ENCODE measurements around the gene KANSL2. TPM values are rescaled to one million over a fixed set of nuclear protein-coding genes. Genes with fewer than 3 reads are reported as not detected.
A peak's percentile ranks its signal among the peaks of the same experiment; 100 is the strongest.
"Not testable (repeated sequence)": the region's sequence is repeated elsewhere in the genome, so short reads cannot be mapped to it uniquely, and the experiment has no call there.

Gene KANSL2, protein sequence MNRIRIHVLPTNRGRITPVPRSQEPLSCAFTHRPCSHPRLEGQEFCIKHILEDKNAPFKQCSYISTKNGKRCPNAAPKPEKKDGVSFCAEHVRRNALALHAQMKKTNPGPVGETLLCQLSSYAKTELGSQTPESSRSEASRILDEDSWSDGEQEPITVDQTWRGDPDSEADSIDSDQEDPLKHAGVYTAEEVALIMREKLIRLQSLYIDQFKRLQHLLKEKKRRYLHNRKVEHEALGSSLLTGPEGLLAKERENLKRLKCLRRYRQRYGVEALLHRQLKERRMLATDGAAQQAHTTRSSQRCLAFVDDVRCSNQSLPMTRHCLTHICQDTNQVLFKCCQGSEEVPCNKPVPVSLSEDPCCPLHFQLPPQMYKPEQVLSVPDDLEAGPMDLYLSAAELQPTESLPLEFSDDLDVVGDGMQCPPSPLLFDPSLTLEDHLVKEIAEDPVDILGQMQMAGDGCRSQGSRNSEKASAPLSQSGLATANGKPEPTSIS
- 100 to 1,000 TPM in 1 of 4 donors, 10 to 100 TPM in 3; 69.0 to 107 (median 76.4) TPM for total RNA-seq

DNA sequence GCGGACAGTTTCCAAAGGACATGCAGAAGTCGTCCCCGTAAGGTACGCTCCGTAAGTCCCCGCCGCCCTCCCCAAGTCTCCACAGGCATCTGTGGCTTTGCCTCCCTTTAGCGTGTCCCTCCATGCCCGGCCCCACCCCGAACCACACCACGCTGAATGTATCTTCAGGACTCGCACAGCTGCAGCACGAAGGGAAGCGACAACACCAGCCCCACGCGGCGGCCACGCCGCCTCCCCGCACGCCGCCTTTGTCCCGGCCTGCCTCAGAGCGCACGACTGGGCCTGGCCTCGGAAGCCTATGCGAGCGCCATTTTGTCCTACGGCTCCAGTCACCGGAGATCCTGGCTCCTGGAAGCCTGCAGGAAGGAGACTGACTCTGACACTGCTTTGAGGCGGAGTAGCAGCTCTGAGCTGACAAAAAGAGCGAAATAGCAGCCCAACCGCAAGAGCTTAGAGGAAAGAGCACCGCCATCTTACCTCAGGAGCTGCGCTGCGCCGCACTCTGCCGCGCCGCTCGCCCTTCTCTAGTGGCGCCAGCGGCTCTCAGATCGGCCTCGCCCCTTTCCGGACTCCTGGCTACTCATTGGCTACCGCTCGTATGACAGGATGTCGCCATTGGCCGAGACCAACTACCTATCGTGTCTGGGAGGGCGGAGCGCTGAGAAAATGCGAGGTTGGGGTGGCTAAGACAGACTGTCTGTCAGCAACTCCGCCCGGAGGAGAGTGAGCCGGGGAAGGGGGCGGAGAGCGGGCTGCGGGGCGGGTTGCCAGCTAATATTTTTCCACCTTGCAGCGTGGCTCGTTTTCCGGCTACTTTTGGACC, at the start of gene KANSL2:
KANSL2 (minus strand) TSS at position 529 of the 823 bp plus-strand sequence. CDS start 606 bp downstream, outside the sequence.
- intact Hi-C loops (cut with DNase I; ENCODE audit: low total_unique reads), result loop anchor here (2.0 to 5.0 kb wide), 2 partner anchors 35 to 330 kb away; partner anchors contain the start of genes CCNT1 and ZNF641
- Histone ChIP-seq H3K4me3 (peak within 1 kb of the TSS; percentile 69 to 99 (median 90)), H3K27ac (peak within 1 kb of the TSS; percentile 88 to 99 (median 96)), H3K4me1 (peaks cover 42 to 46% of the 10 kb centered on the region in 2 donors), H3K27me3 (no peaks in the 10 kb centered on the region), H3K36me3 (peaks cover 0 to 21% of the 10 kb centered on the region in 2 donors), H3K9me3 (no peaks in the 10 kb centered on the region)
- ATAC-seq, result peak; percentile 95 to 96
- in situ Hi-C loops (cut with MboI; ENCODE audit: low sequenced_read_pairs in 4 of 4), result no loop called here
- TF ChIP-seq POLR2A (IDR thresholded peaks at IDR 0.05), result peak; percentile 99
- TF ChIP-seq, protein P1, sequence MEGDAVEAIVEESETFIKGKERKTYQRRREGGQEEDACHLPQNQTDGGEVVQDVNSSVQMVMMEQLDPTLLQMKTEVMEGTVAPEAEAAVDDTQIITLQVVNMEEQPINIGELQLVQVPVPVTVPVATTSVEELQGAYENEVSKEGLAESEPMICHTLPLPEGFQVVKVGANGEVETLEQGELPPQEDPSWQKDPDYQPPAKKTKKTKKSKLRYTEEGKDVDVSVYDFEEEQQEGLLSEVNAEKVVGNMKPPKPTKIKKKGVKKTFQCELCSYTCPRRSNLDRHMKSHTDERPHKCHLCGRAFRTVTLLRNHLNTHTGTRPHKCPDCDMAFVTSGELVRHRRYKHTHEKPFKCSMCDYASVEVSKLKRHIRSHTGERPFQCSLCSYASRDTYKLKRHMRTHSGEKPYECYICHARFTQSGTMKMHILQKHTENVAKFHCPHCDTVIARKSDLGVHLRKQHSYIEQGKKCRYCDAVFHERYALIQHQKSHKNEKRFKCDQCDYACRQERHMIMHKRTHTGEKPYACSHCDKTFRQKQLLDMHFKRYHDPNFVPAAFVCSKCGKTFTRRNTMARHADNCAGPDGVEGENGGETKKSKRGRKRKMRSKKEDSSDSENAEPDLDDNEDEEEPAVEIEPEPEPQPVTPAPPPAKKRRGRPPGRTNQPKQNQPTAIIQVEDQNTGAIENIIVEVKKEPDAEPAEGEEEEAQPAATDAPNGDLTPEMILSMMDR (IDR thresholded peaks at IDR 0.05 in 4 of 5, conservative IDR thresholded peaks at IDR 0.05 in 1 of 5), result no peak
- peak; percentile 100 for DNase-seq

DNA sequence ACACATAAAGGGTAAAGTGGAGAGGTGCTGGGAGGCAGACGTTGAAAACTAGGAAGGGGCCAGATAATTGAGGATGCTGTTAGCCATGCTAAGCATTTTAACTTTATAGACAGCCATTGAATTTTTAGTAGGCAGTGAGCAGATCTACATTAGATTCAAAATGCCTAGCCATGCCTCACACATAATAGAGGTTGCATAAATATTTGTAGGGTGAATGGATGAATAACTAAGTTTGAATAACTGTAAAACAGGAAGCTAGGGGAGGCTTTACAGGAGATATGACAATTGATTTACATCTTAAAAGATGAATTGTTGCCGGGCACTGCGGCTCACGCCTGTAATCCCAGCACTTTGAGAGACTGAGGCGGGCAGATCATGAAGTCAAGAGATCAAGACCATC, 46.8 kb upstream of the KANSL2 start:
- in situ Hi-C loops (cut with MboI; ENCODE audit: low sequenced_read_pairs in 4 of 4), result no loop called here
- Histone ChIP-seq H3K9me3 (no peaks in the 10 kb centered on the region), H3K27ac (no peak overlapping the region), H3K36me3 (no peaks in the 10 kb centered on the region), H3K4me1 (no peaks in the 10 kb centered on the region), H3K4me3 (no peak overlapping the region), H3K27me3 (no peaks in the 10 kb centered on the region)
- TF ChIP-seq, protein P1 (IDR thresholded peaks at IDR 0.05 in 4 of 5, conservative IDR thresholded peaks at IDR 0.05 in 1 of 5), result no peak
- TF ChIP-seq POLR2A (IDR thresholded peaks at IDR 0.05), result no peak
- intact Hi-C loops (cut with DNase I; ENCODE audit: low total_unique reads), result no loop called here
- DNase-seq, result no peak
- no peak for ATAC-seq

DNA sequence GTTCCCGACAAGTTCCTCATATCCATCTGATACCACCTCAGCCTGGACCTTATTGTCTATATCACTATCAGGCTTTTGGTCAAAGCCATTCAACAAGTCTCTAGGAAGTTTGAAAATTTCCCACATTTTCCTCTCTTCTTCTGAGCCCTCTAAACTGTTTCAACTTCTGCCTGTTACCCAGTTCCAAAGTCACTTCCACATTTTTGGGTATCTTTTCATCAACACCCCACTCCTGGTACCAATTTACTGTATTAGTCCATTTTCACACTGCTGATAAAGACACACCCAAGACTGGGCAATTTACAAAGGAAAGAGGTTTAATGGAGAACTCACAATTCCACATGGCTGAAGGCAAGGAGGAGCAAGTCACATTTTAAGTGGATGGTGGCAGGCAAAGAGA, 38.7 kb upstream of the KANSL2 start:
- H3K27ac ChIP-seq; H3K4me1 ChIP-seq; H3K9me3 ChIP-seq; H3K36me3 ChIP-seq; H3K27me3 ChIP-seq; DNase-seq; intact Hi-C loops (cut with DNase I; ENCODE audit: low total_unique reads); ATAC-seq; H3K4me3 ChIP-seq: not testable (repeated sequence)
- in situ Hi-C loops (cut with MboI; ENCODE audit: low sequenced_read_pairs in 4 of 4), result loop anchor here in 1 of 4 donors (25.0 kb wide), 1 partner anchor 108 kb away; no protein-coding TSS in a partner anchor

DNA sequence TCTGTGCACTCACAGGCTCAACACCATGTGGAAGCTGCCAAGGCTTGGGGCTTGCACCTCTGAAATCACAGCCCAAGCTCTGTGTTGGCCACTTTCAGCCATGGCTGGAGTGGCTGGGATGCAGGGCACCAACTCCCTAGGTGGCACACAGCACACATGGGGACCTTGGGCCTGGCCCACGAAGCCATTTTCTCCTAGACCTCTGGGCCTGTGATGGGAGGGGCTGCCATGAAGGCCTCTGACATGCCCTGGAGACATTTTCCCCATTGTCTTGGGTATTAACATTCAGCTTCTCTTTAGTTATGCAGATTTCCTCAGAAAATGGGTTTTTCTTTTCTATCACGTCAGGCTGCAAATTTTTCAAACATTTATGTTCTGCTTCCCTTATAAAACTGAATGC, 38.1 kb upstream of the KANSL2 start:
- H3K4me1 ChIP-seq; H3K27ac ChIP-seq; H3K9me3 ChIP-seq; H3K27me3 ChIP-seq; intact Hi-C loops (cut with DNase I; ENCODE audit: low total_unique reads); H3K4me3 ChIP-seq; ATAC-seq; DNase-seq; H3K36me3 ChIP-seq: not testable (repeated sequence)
- in situ Hi-C loops (cut with MboI; ENCODE audit: low sequenced_read_pairs in 4 of 4), result loop anchor here in 1 of 4 donors (25.0 kb wide), 1 partner anchor 108 kb away; no protein-coding TSS in a partner anchor

DNA sequence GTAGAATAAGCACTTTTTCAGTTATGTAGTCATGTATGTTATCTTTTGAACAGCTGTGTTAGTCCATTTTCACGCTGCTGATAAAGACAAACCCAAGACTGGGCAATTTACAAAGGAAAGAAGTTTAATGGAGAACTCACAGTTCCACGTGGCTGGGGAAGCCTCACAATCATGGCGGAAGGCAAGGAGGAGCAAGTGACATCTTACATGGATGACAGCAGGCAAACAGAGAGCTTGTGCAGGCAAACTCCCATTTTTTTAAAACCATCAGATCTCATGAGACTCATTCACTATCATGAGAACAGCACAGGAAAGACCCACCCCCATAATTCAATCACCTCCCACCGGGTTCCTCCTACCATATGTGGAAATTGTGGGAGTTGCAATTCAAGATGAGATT, 37.0 kb upstream of the KANSL2 start:
- in situ Hi-C loops (cut with MboI; ENCODE audit: low sequenced_read_pairs in 4 of 4) (loop anchor here in 1 of 4 donors (25.0 kb wide), 1 partner anchor 107 kb away; no protein-coding TSS in a partner anchor), intact Hi-C loops (cut with DNase I; ENCODE audit: low total_unique reads) (loop anchor here (5.0 kb wide), 2 partner anchors 298 to 343 kb away; partner anchors contain the start of genes KMT2D and PRKAG1)
- H3K27me3 ChIP-seq, ATAC-seq, H3K27ac ChIP-seq, H3K36me3 ChIP-seq, H3K9me3 ChIP-seq, DNase-seq, H3K4me3 ChIP-seq: not testable (repeated sequence)
- H3K4me1 ChIP-seq, result peaks cover 17 to 19% of the 10 kb centered on the region in 2 donors
